ENCODE data around the gene TMC1.
"Not testable (repeated sequence)": the region's sequence is repeated elsewhere in the genome, so short reads cannot be mapped to it uniquely, and the experiment has no call there.

Gene TMC1

GRCh38 chr9:72779614-72780013 is 258.2 kb downstream of the TMC1 start:
- DNase-seq, result no peak

- no peak for DNase-seq
These were observed 265.5 kb downstream of the TMC1 start for GRCh38 chr9:72786948-72787347.

- DNase-seq, result no peak
These were observed 267.7 kb downstream of the TMC1 start for GRCh38 chr9:72788966-72789735.

GRCh38 chr9:72789885-72790284 is 268.5 kb downstream of the TMC1 start:
- no peak for DNase-seq

GRCh38 chr9:72790989-72791388 is 269.6 kb downstream of the TMC1 start:
- DNase-seq, result no peak

- no peak for DNase-seq
These were observed 270.0 kb downstream of the TMC1 start for GRCh38 chr9:72791436-72791835.

- DNase-seq, result no peak
These were observed 273.5 kb downstream of the TMC1 start for GRCh38 chr9:72794946-72795345.

GRCh38 chr9:72800328-72800994 is 279.1 kb downstream of the TMC1 start:
- no peak for DNase-seq

GRCh38 chr9:72805238-72805637 is 283.8 kb downstream of the TMC1 start:
- DNase-seq, result no peak

- DNase-seq, result not testable (repeated sequence)
These were observed 285.0 kb downstream of the TMC1 start for GRCh38 chr9:72806313-72806809.

- no peak for DNase-seq
These were observed 286.5 kb downstream of the TMC1 start for GRCh38 chr9:72807765-72808445.

- no peak for DNase-seq
These were observed 287.0 kb downstream of the TMC1 start for GRCh38 chr9:72808446-72808768.

GRCh38 chr9:72809586-72809985 is 288.2 kb downstream of the TMC1 start:
- no peak for DNase-seq

- no peak for DNase-seq
These were observed 291.2 kb downstream of the TMC1 start for GRCh38 chr9:72812559-72813111.

GRCh38 chr9:72813544-72813943 is 292.1 kb downstream of the TMC1 start:
- no peak for DNase-seq

GRCh38 chr9:72814083-72814597 is 292.7 kb downstream of the TMC1 start:
- no peak for DNase-seq

GRCh38 chr9:72816666-72817065 is 295.3 kb downstream of the TMC1 start:
- no peak for DNase-seq

- DNase-seq, result no peak
These were observed 296.0 kb downstream of the TMC1 start for GRCh38 chr9:72817413-72817812.

GRCh38 chr9:72818385-72818784 is 297.0 kb downstream of the TMC1 start:
- no peak for DNase-seq

- DNase-seq, result no peak
These were observed 302.6 kb downstream of the TMC1 start for GRCh38 chr9:72823971-72824370.

- no peak for DNase-seq
These were observed 305.9 kb downstream of the TMC1 start for GRCh38 chr9:72826996-72827949.
